ENCODE data around the gene NMT1.

GRCh38 chr17:45132572-45133463, 71.7 kb downstream of the NMT1 start:
- TF ChIP-seq CTCF (IDR thresholded peaks at IDR 0.05 in 8 of 11, conservative IDR thresholded peaks at IDR 0.05 in 3 of 11) (peak; percentile 69 to 92 (median 84)), POLR2AphosphoS5 (IDR thresholded peaks at IDR 0.05) (peak; percentile 83 to 87 (median 85)), POLR2A (IDR thresholded peaks at IDR 0.05) (peak in 1 of 3 donors; percentile 29)

Data from spleen (tissue), 7 donors.